AG10803 (cell line): ENCODE results near the gene AGTRAP.

Experiments used
- DNase-seq: peaks from one replicate; pipeline ENCODE4 v3.0.0; 2010; ENCODE audit warnings: low read depth
- H3K4me3 ChIP-seq: 2 replicates; pipeline ENCODE4 v1.5.1; 2011; ENCODE audit warnings: mild to moderate bottlenecking, low read length, control low read depth
- TF ChIP-seq, protein P1 (sequence below): conservative IDR thresholded peaks from 2 replicates; pipeline ENCODE4 v1.5.1; 2011; ENCODE audit warnings: mild to moderate bottlenecking, low read length, control low read depth, inconsistent platforms

The AGTRAP gene

GRCh38 chr1:11800391-11800755 is 64.4 kb downstream of the AGTRAP start:
- TF ChIP-seq, protein P1, sequence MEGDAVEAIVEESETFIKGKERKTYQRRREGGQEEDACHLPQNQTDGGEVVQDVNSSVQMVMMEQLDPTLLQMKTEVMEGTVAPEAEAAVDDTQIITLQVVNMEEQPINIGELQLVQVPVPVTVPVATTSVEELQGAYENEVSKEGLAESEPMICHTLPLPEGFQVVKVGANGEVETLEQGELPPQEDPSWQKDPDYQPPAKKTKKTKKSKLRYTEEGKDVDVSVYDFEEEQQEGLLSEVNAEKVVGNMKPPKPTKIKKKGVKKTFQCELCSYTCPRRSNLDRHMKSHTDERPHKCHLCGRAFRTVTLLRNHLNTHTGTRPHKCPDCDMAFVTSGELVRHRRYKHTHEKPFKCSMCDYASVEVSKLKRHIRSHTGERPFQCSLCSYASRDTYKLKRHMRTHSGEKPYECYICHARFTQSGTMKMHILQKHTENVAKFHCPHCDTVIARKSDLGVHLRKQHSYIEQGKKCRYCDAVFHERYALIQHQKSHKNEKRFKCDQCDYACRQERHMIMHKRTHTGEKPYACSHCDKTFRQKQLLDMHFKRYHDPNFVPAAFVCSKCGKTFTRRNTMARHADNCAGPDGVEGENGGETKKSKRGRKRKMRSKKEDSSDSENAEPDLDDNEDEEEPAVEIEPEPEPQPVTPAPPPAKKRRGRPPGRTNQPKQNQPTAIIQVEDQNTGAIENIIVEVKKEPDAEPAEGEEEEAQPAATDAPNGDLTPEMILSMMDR: no peak
- DNase-seq: no peak
- no peak overlapping the region for H3K4me3 ChIP-seq
